Measurements from ENCODE around the gene INSIG1. TPM values are rescaled to one million over a fixed set of nuclear protein-coding genes. Genes with fewer than 3 reads are reported as not detected.

The INSIG1 gene
- total and polyA plus RNA-seq, 2 experiments from 2014 or later: 70.3 to 131 TPM

GRCh38 chr7:155354371-155355048 is 56.8 kb downstream of the INSIG1 start:
- DNase-seq (ENCODE audit: low spot score) (no peak), ATAC-seq (no peak)
- no peaks in the 10 kb centered on the region for H3F3A ChIP-seq (replicated peaks; ENCODE audit: low read depth)
- Mint-ChIP-seq H3K9me3 (peaks cover 16% of the 10 kb centered on the region), H3K4me3 (no peak overlapping the region), H3K36me3 (ENCODE audit: low read depth) (peaks cover 7% of the 10 kb centered on the region), H3K27me3 (ENCODE audit: insufficient read depth, low read depth, poor library complexity) (peaks cover 27% of the 10 kb centered on the region), H3K27ac (no peak overlapping the region), H3K4me1 (peaks cover 8% of the 10 kb centered on the region)
- H3K36me3 ChIP-seq (ENCODE audit: insufficient read depth): no peaks in the 10 kb centered on the region
- H3K9me2 ChIP-seq (ENCODE audit: insufficient read depth): no peaks in the 10 kb centered on the region
- no peak overlapping the region for H3K27ac ChIP-seq (ENCODE audit: low read depth)
- H2AFZ ChIP-seq: no peak overlapping the region
- TF ChIP-seq ZNF462 (CRISPR knock-in tag; IDR thresholded peaks at IDR 0.05) (no peak), ZNF114 (CRISPR knock-in tag; IDR thresholded peaks at IDR 0.05) (no peak), EZH2phosphoT487 (IDR thresholded peaks at IDR 0.05; ENCODE audit: unreplicated experiment) (no peak), POLR2AphosphoS5 (IDR thresholded peaks at IDR 0.05; ENCODE audit: low read depth) (no peak), NANOG (IDR thresholded peaks at IDR 0.05; ENCODE audit: borderline replicate concordance) (no peak), CTCF (conservative IDR thresholded peaks at IDR 0.05; ENCODE audit: low read depth in 2 of 2) (no peak), JUNB (IDR thresholded peaks at IDR 0.05; ENCODE audit: unreplicated experiment) (no peak), REST (IDR thresholded peaks at IDR 0.05; ENCODE audit: unreplicated experiment) (no peak)
- H4K20me1 ChIP-seq (replicated peaks; ENCODE audit: insufficient read depth): no peaks in the 10 kb centered on the region
- no peaks in the 10 kb centered on the region for H3K27me3 ChIP-seq (ENCODE audit: insufficient read depth)
- no peaks in the 10 kb centered on the region for H3K79me2 ChIP-seq (replicated peaks; ENCODE audit: insufficient read depth)
- H3K4me1 ChIP-seq (ENCODE audit: insufficient read depth): no peaks in the 10 kb centered on the region
- H3K4me3 ChIP-seq: no peak overlapping the region
- H3K4me2 ChIP-seq: no peak overlapping the region

Measured in GM23338 (cell line).